GM20431 (cell line): ENCODE data around the gene SGK2.

Experiments
- in situ Hi-C: fragments of 300-500 bp; cut with MseI, MboI; formaldehyde crosslinking; loops from one replicate; pipeline ENCODE4 v1.15.0; 2020; ENCODE audit warnings: low sequenced_read_pairs; ENCODE audit not compliant: unreplicated experiment

Gene SGK2

DNA sequence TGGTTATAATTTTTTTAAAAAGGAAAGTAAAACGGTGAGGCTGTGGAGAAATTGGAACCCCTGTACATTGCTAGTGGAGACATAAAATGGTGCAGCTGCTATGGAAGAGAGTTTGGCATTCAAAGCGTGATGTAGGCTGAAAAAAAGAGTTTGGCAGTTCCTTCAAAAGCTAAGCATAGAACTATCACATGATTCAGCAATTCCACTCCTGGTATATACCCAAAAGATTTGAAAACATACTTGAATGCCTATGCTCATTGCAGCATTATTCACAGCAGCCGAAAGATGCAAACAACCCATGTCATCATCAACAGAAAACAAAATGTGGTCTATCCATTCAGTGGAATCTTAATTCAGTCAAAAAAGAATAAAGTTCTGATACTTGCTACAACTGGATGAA, 4.5 kb upstream of the SGK2 start:
- in situ Hi-C loops = no loop called here

DNA sequence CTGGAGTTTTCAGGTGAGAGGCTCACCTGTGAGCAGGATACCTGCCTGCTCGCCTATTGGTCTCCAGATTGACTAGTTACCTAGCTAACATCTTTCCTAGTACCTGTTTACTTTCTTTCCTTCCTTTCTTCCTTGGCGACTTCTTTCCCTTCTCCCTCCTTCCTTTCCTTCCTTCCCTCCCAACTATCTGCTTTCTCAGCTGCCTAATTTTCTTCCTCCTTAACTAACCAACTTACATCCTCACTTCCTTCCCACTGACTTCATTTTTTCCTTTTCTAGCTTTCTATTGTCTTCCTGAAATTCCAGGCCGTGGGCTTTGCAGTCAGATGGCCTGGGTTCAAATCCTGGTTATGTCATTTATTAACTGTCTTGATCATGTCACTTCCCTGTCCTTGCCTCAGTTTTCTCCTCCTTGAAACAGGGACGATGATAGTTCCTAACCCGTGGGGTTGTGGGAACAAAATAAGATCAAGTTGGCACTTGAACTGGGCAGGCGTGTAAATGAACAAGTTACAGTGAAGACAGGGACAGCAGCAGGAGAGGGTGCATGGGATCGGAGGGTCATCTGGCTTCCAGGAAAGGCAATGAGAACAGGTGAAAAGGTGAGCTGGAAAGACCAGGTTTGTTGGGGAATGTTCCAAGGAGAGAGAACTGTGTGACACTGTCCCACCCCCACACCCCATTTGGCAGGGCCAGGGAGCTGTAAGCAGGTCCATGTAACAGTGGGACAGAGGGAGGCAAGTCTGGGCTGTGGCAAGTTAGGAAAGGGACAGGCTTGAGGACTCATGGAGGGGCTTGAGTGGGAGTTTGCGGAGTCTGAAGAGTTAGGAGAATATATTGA, 540 bp downstream of the SGK2 start:
- in situ Hi-C loops = no loop called here

DNA sequence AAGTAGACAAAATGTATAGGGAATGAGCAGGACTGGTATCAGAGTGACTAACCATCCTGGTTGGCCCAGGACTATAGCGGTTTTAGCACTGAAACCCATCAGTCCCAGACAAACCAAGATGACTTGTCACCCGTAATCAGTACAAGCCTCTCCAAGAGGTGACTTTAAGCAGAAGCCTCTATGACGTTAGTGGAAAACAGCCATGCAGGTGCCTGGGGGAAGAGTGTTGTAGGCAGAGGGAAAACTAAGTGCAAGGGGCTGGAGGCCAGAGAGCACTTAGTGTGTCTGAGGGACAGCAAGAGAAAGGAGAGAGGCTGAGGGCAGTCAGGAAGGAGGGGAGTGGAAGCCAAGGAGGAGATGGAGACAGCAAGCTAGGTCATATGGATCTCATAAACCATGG, 2.1 kb downstream of the SGK2 start:
- in situ Hi-C loops = no loop called here

DNA sequence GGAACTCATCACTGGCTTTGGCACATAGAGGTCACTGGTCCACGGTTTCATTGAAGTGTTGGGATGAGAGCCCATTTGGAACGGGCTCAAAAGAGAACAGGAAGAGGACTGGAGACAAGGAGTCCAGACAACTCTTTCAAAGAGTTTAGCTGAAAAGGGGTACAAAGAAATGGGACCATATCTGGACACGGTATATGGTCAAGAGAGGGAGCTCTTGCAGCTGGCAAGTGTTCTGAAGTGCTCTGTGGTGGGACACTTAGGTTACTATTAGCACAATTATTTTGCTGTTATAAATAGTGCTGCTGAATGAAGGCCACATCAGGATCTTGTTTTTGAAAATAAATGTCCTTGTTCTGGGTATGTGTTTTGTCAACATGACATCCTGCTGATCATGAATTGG, 4.6 kb downstream of the SGK2 start:
- in situ Hi-C loops = no loop called here

DNA sequence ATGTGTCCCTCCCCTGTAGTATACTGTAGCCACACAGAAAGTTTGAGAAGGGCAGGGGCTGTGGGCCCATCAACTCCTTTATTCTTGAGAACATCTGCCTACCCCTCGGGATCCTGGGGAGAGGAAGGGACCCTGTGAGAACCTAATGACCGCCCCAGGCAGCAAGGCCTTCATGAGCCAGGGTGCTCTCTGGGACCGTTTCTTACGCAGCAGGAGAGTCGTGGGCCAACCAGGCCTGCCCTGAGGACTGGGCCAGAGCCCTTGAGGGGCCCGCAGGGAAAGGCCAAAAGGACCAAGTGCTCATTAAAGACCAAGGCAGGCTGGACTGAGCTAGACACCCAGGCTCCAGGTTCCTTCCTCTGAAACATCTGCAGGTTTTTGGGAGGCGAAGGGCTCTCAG, 5.2 kb downstream of the SGK2 start:
- in situ Hi-C loops = no loop called here

DNA sequence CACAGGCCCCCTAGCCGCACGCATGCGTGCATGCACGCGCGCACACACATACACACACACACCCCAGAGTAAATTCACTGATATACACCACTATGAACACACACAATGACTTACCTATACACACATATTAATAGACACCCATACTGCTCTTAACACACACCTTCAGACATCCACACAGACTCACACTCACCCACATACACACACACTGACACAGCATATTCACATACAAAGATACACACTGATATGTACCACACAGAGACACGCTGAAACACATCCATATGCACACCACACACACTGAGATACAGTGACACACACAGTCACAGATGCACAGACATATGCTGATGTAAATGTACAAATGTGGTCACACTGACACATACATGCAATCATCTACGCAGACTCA, 5.6 kb downstream of the SGK2 start:
- in situ Hi-C loops = no loop called here

DNA sequence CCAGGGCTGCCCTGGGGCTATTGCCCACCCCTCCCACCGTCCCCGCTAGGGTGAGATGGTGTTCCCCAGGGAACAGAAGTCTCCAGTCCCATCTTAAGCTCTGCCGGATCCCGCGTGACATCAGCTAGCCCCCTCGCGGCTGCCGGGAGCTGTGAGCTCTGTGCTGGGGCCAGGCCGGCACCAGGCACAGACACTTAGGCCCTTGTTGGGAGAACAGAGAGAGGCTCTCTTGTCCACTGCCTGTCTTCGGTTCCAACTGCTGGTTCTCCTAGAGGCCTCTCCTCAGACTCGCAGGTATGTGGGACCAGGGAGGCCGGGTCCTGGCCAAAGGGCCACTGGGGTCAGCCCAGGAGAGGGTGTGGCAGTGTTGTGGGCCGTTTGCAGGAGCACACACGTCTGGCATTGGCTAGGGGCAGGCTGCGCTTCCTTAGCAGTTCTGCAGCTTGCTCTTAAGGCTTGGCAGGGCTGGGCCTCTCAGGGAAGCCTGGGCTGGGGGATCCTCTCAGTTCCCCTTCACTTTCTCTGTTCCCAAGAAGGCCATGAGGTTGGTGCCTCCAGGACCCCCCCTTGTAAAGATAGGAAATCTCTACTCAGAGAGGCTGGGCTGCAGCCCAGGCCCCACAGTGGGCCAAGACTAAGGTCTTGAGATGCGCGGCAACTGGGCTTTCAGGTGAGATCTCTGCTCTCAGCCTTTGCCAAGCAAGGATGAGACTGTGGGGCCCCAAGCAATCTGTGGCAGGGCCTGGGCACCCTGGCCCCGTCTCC, 6.3 kb downstream of the SGK2 start:
- in situ Hi-C loops = no loop called here

DNA sequence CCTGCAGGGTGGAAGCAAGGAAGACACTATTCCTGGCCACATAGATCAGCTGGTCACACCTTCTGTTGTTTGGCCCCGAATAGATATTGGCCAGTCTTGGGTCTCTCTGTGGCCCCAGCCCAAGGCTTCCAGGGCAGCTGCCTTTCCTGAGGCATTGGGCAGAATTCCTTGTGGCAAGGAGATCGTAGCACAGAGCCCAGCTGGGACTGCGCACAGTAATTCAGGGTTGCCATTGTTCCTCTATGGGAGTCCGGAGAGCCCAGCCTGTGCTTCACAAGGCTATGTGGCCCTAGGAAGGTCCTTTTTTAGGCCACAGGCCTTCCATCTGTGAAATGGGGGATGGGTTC, 6.9 kb downstream of the SGK2 start:
- in situ Hi-C loops = no loop called here

DNA sequence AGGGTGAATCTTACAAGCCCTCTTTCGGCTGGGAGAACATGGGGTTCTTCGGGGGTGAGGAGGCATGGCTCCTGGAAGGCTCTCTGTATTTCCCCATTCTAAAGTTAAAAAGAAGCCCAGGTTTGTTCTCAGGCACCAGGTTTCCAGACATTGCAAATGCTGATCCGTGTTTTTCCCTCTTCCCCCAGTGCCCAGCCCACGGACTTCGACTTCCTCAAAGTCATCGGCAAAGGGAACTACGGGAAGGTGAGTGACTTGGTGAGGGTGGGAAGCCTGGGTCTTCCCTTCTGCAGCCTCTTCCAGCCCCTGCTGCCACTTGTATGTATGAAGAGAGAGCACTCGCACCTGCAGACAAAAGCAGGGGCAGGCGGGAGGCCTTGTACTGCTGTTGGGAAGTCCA, 8.7 kb downstream of the SGK2 start:
- in situ Hi-C loops = no loop called here

DNA sequence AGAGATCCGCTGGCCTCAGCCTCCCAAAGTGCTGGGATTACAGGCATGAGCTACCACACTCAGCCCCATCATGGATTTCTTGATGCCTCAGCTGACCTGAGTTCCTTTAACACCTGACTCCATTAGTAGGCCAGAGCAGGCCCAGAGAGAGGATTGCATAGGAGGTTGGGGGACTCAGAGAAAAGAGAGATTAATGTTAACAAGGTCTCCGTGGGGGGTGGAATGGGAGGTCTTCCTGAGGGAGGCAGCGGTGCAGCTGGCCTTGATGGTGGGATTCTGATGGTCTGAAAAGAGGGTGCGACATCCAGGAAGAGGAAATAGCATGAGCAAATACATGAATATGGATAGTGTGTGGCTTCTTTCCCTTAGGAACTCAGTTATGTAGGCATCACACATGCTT, 9.9 kb downstream of the SGK2 start:
- in situ Hi-C loops = no loop called here

DNA sequence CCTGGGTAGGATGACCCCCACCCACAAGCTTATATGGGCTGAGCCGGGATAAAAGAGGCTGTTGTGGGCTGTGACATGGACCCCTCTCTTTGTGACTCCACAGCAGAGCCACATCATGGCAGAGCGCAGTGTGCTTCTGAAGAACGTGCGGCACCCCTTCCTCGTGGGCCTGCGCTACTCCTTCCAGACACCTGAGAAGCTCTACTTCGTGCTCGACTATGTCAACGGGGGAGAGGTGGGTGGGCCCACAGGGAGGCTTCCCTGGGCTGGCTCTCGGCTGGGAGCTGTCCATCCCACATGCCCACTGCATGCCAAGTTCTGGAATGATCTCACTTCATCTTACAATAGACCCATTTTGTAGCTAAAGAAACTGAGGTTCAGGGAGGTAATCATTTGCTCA, 10.5 kb downstream of the SGK2 start:
- in situ Hi-C loops = no loop called here

DNA sequence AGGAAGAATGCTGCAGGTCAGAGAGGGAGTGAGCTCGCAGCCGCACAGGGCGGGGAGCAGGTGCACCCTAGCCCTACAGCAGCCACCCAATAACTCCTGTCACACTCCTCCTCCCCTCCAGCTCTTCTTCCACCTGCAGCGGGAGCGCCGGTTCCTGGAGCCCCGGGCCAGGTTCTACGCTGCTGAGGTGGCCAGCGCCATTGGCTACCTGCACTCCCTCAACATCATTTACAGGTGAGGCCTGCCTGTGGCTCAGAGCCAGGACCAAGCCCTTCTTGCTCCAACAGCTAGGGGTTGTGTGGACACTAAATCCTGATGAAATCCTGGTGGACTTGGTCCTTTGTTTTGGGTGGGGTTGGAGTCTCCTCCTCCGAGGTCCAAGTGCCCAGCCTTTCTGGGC, 11.7 kb downstream of the SGK2 start:
- in situ Hi-C loops = no loop called here

DNA sequence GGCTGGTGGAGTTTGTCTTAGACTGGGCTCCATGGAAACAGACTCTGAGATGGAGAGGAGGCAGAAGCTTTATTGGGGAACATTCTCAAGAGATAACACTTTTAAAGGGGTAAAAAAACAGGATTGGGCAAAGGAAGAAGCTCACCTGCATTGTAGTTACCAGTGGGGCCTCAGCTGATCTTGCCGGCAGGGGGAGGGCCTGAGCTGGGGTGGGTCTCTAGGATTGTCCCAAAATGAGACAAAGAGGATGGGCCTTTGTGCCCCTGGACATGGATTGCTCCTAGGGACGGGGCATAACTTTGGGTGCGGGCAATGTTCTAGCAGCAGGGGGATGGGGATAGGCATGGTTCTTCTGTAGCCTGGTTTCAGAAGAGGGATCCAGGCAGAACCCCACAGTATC, 12.5 kb downstream of the SGK2 start:
- in situ Hi-C loops = no loop called here

DNA sequence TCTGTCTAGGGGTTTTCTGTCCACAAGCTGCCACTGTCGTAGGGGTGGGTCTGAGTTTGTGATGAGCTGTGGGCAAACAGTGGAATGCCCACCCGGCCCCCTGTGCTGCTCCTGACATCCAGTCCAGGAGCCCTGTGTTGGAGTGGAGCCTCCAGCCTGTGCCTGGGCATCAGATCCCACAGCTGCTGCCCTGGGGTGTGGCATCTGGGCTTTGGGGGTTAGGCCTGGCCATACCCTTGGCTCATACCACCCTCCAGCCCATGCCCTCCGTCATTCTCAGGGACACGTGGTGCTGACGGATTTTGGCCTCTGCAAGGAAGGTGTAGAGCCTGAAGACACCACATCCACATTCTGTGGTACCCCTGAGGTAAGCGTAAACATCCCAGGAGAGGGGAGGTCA, 12.9 kb downstream of the SGK2 start:
- in situ Hi-C loops = no loop called here

DNA sequence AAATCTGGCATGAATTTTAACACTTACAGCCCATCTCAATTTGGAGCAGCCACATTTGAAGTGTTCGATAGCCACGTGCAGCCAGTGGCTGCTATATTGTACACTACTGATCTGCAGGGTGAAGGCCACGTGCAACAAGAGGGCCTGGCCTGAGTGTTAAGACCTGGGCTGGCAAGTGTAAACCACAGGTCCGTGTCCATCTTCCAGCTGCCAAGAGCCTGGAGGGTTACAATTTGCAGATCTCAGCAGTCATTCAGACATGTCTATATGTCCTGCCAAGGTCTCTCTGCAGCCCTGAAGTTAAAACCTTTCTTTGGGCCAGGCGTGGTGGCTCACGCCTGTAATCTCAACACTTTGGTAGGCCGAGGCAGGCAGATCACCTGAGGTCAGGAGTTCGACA, 14.1 kb downstream of the SGK2 start:
- in situ Hi-C loops = no loop called here

DNA sequence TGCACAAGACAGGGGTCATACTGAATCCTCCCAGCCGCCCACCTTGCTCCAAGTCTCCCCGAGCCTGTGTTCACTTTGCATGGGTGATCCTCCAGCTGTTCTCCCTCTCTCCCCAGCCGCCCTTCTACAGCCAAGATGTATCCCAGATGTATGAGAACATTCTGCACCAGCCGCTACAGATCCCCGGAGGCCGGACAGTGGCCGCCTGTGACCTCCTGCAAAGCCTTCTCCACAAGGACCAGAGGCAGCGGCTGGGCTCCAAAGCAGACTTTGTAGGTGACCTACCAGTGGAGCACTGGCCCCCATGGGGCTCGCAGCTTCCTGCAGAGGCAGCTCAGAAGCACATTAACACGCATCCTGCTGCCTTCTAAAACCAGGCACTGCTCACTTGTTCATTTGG, 17.3 kb downstream of the SGK2 start:
- in situ Hi-C loops = no loop called here

DNA sequence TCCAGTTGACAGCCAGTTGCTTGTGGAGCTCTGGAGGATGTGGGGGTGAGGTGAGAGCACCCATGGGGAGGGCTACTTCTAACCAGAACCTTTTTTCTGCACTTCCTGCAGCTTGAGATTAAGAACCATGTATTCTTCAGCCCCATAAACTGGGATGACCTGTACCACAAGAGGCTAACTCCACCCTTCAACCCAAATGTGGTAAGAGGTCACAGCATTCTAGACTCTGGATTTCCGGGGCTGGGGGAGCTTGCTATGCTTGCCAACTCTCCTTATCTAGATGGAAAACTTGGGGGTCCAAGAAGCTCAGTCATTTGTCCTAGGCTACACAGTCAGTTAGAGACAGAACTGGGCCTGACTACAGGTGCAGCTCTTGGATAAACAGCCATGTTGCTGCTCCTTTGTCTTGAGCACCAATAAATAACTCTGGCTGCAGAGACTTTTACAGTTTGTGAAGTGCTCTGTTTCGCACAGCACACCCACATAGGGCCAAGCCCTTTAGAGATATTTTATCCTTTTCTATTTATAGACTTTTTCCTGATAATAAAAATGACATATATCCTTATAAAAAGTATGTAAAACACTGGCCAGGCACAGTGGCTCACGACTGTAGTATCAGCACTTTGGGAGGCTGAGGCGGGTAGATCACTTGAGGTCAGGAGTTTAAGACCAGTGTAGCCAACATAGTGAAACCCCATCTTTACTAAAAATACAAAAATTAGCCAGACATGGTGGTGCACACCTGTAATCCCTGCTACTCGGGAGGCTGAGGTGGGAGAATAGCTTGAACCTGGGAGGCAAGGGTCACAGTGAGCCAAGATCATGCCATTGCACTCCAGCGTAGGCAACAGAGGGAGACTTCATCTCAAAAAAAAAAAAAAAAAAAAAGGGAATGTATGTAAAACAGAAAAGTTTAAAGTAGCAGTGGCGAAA, 21.3 kb downstream of the SGK2 start:
- in situ Hi-C loops = no loop called here

DNA sequence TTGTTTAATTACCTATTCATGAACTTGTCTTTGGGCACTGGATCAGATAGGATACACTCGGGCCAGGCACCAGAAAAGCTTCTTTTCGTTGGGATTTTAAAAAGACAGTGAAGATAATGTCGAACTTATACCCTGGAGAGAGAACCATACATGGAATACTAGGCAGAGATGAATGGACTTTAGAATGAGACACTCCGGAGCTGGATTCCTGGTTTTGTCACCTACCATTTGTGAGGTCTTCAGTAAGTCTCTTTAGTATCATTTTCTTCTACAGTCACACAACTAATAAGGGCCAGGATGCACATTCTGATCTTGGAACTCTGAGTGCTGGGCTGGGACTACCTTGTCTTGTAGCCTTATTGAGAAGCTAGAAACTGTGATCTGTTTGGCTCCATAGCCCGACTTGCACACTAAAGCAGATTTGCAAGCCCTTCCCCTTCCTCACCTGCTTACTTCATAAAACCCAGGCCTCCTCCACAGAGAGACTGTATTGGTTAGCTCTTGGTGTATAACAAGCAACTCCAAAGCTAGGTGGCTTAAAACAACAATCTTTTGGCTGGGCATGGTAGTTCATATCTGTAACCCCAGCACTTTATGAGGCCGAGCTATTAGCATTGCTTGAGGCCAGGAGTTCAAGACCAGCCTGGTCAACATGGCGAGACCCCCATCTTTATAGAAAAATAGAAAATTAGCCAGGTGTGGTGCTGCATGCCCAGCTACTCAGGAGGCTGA, 24.5 kb downstream of the SGK2 start:
- in situ Hi-C loops = no loop called here

DNA sequence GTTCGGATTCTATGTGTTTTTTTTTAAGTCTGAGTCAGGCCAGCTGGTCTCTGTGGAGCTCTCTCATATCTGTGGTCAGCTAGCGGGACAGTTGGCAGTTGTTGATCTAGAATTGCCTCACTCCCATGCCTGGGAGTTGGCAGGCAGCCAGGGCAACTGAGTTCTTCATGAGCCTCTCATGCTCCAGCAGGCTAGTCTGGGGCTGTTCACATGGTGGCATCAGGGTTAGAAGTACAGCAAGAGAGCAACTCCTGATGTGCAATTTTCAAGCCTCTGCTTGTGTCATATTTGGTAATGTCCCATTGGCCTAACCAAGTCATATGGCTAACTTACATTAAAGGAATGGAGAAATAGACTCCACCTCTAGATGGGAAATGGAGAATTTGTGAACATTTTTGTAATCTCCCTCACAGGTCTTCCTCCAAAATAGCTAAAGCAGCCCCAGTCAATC, 25.2 kb downstream of the SGK2 start:
- in situ Hi-C loops = no loop called here
